Keratinocyte (primary cell): ENCODE data around the gene AKT1. TPM values are rescaled to one million over a fixed set of nuclear protein-coding genes. Genes with fewer than 3 reads are reported as not detected.

ENCODE experiments used
- DNase-seq: peaks from one replicate; pipeline ENCODE4 v3.0.0-alpha.2; 2011; ENCODE audit warnings: low read depth, missing footprints, low spot score
- FAIRE-seq: peaks from 2 replicates; lab custom pipeline; 2011; peaks lifted over from hg19 to GRCh38; lab: Jason Lieb, UNC
- H2AFZ ChIP-seq: 2 replicates; pipeline ENCODE4 v1.6.0; 2012; ENCODE audit warnings: low read length, control low read depth, inconsistent platforms; ENCODE audit not compliant: control insufficient read depth
- H3K27ac ChIP-seq: 2 replicates; pipeline ENCODE4 v1.5.1; 2011; ENCODE audit warnings: low read length; ENCODE audit not compliant: control insufficient read depth, insufficient read depth
- H3K27me3 ChIP-seq: 3 replicates; pipeline ENCODE4 v1.6.0; 2011; ENCODE audit warnings: low read length; ENCODE audit not compliant: control insufficient read depth, insufficient read depth; ENCODE audit errors: extremely low read depth
- H3K36me3 ChIP-seq, 2 experiments: 2 replicates in 1 of 2; 3 replicates in 1 of 2; pipeline ENCODE4 v1.5.1; 2011; ENCODE audit warnings: low read length in 2 of 2, mild to moderate bottlenecking in 1 of 2; ENCODE audit not compliant: control insufficient read depth in 2 of 2, insufficient read depth in 2 of 2; ENCODE audit errors: extremely low read depth in 1 of 2
- H3K4me1 ChIP-seq: 3 replicates; pipeline ENCODE4 v1.5.1; 2011; ENCODE audit warnings: low read length; ENCODE audit not compliant: control insufficient read depth, insufficient read depth; ENCODE audit errors: extremely low read depth
- H3K4me2 ChIP-seq: 3 replicates; pipeline ENCODE4 v1.6.0; 2011; ENCODE audit warnings: low read depth, low read length; ENCODE audit not compliant: control insufficient read depth, insufficient read depth; ENCODE audit errors: extremely low read depth
- H3K4me3 ChIP-seq, 3 experiments: fragments of 200-600 bp in 1 of 3; sonication (generic) in 1 of 3; 2 replicates in 2 of 3; 3 replicates in 1 of 3; pipeline ENCODE4 v1.5.1; 2011 to 2016; ENCODE audit warnings: low read length in 3 of 3, mild to moderate bottlenecking in 3 of 3, control low read depth in 2 of 3, inconsistent platforms in 1 of 3, low read depth in 1 of 3, mixed read lengths in 1 of 3, mixed run types in 1 of 3, moderate library complexity in 1 of 3; ENCODE audit not compliant: control insufficient read depth in 2 of 3, insufficient read depth in 2 of 3; ENCODE audit errors: extremely low read depth in 1 of 3
- H3K79me2 ChIP-seq: 2 replicates; pipeline ENCODE4 v1.6.0; 2012; ENCODE audit warnings: low read length; ENCODE audit not compliant: control insufficient read depth, insufficient read depth
- H3K9ac ChIP-seq: 3 replicates; pipeline ENCODE4 v1.6.0; 2011; ENCODE audit warnings: low read length; ENCODE audit not compliant: control insufficient read depth, insufficient read depth; ENCODE audit errors: extremely low read depth
- H3K9me1 ChIP-seq: 3 replicates; pipeline ENCODE4 v1.6.0; 2011; ENCODE audit warnings: low read length; ENCODE audit not compliant: control insufficient read depth, insufficient read depth; ENCODE audit errors: extremely low read depth
- H3K9me3 ChIP-seq: 2 replicates; pipeline ENCODE4 v1.5.1; 2012; ENCODE audit warnings: low read depth, low read length; ENCODE audit not compliant: control insufficient read depth
- H4K20me1 ChIP-seq: 3 replicates; pipeline ENCODE4 v1.6.0; 2011; ENCODE audit warnings: low read length; ENCODE audit not compliant: control insufficient read depth, insufficient read depth; ENCODE audit errors: extremely low read depth
- CTCF ChIP-seq, 3 experiments: IDR thresholded peaks in 1 of 3; conservative IDR thresholded peaks in 1 of 3; optimal IDR thresholded peaks in 1 of 3; 2 replicates in 2 of 3; 3 replicates in 1 of 3; pipeline versions ENCODE3 to v1.5.1; 2011; ENCODE audit warnings: low read length in 3 of 3, mild to moderate bottlenecking in 3 of 3, moderate library complexity in 2 of 3, control low read depth in 1 of 3, inconsistent platforms in 1 of 3; ENCODE audit not compliant: insufficient read depth in 2 of 3; ENCODE audit errors: extremely low read depth in 1 of 3
- EZH2 ChIP-seq: IDR thresholded peaks from one replicate; pipeline ENCODE4 v1.6.1; 2012; ENCODE audit warnings: inconsistent platforms, mild to moderate bottlenecking, low read length, moderate library complexity
- dilution Hi-C: fragments of 300-500 bp; cut with MboI; formaldehyde crosslinking; loops from one replicate; pipeline ENCODE4 v1.7.0; 2020; ENCODE audit warnings: low sequenced_read_pairs; ENCODE audit not compliant: extremely low pct_ligation_motif_present
- polyA plus RNA-seq, 5 experiments: library from polyadenylated mRNA; depleted of rRNA in 3 of 5; stranded (reverse) in 3 of 5; stranded (forward) in 1 of 5; unstranded in 1 of 5; fragments of >200 nt; gene quantifications; 1 replicate in 1 of 5; 2 replicates in 3 of 5; 3 replicates in 1 of 5; pipeline versions ENCODE4 v1.2.1 to v1.2.3, GENCODE V29; 2011 to 2012; ENCODE audit warnings: missing spikeins in 2 of 5, low read depth in 1 of 5, low replicate concordance in 1 of 5

Gene AKT1
- polyA plus RNA-seq, 1 donor (not counting 4 experiments of a cell fraction or from before 2014, with no cell fraction given) = 82.3 TPM

- peaks cover under 1% of the 10 kb centered on the region for H3K27me3 ChIP-seq
- no peaks in the 10 kb centered on the region for H4K20me1 ChIP-seq
- no peak overlapping the region for H3K4me3 ChIP-seq
- H3K9me3 ChIP-seq = no peaks in the 10 kb centered on the region
- no peak overlapping the region for H3K9ac ChIP-seq
- H3K36me3 ChIP-seq = no peaks in the 10 kb centered on the region
- peaks cover 2% of the 10 kb centered on the region for H3K4me1 ChIP-seq
- no peaks in the 10 kb centered on the region for H3K9me1 ChIP-seq
- FAIRE-seq (no peak), DNase-seq (no peak)
- no peak for TF ChIP-seq EZH2
- TF ChIP-seq CTCF (optimal IDR thresholded peaks at IDR 0.05 in 1 of 3, IDR thresholded peaks at IDR 0.05 in 1 of 3, conservative IDR thresholded peaks at IDR 0.05 in 1 of 3; ENCODE audit: extremely low read depth in 1 of 3, insufficient read depth in 2 of 3, low read length in 3 of 3) = no peak
- no peak overlapping the region for H3K27ac ChIP-seq
- no peak overlapping the region for H3K4me2 ChIP-seq
- H2AFZ ChIP-seq = no peak overlapping the region
- H3K79me2 ChIP-seq = no peaks in the 10 kb centered on the region
- dilution Hi-C loops = no loop called here
These were observed 11.3 kb upstream of the AKT1 start for GRCh38 chr14:104806625-104807465.

GRCh38 chr14:104805941-104806624 is 10.5 kb upstream of the AKT1 start:
- Histone ChIP-seq H3K4me3 (no peak overlapping the region), H3K4me1 (peaks cover 7% of the 10 kb centered on the region), H3K9ac (no peak overlapping the region), H3K27ac (no peak overlapping the region), H4K20me1 (no peaks in the 10 kb centered on the region), H3K79me2 (no peaks in the 10 kb centered on the region), H3K4me2 (no peak overlapping the region), H2AFZ (no peak overlapping the region), H3K9me1 (no peaks in the 10 kb centered on the region), H3K27me3 (peaks cover 3% of the 10 kb centered on the region), H3K36me3 (no peaks in the 10 kb centered on the region), H3K9me3 (no peaks in the 10 kb centered on the region)
- dilution Hi-C loops = no loop called here
- no peak for TF ChIP-seq EZH2
- no peak for TF ChIP-seq CTCF (optimal IDR thresholded peaks at IDR 0.05 in 1 of 3, IDR thresholded peaks at IDR 0.05 in 1 of 3, conservative IDR thresholded peaks at IDR 0.05 in 1 of 3; ENCODE audit: extremely low read depth in 1 of 3, insufficient read depth in 2 of 3, low read length in 3 of 3)
- DNase-seq (no peak), FAIRE-seq (no peak)
